Stimulated activated CD4-positive, alpha-beta T cell treated with anti-CD3 and anti-CD28 coated beads, TNF-alpha, amount 100 ng/mL, for 1 hour (primary cell): Measurements from ENCODE around the gene SLC38A2.

ENCODE experiments used
- DNase-seq, 3 donors: peaks; one replicate each; pipeline ENCODE4 v3.0.0-alpha.2; 2020; ENCODE audit warnings: low read depth in 3 of 3, low spot score in 1 of 3

Gene SLC38A2

GRCh38 chr12:46395388-46395787 lies 22.8 kb upstream of the SLC38A2 start:
- no peak for DNase-seq

GRCh38 chr12:46391630-46392029 lies 19.1 kb upstream of the SLC38A2 start:
- DNase-seq = no peak

- DNase-seq = no peak
Measured at GRCh38 chr12:46390881-46391280, 18.3 kb upstream of the SLC38A2 start.

DNA sequence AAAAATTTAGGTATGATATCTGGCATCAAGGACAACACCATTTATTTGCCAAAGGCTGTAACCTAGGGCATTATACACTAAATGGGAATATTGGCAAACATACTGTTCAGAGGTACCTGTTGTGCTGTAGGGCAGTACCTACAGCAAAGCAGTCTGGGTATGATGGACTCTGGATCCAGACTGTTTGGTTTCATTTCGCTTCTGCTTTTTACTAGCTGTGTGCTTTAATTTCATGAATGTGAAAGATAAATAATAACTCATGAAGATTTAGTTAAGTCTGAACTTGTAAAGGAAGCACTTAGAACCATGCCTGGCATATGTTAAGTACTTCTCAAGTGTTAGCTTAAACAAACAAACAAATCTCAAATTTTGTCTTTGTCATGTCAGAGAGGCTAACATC lies 17.7 kb upstream of the SLC38A2 start:
- DNase-seq = no peak

DNA sequence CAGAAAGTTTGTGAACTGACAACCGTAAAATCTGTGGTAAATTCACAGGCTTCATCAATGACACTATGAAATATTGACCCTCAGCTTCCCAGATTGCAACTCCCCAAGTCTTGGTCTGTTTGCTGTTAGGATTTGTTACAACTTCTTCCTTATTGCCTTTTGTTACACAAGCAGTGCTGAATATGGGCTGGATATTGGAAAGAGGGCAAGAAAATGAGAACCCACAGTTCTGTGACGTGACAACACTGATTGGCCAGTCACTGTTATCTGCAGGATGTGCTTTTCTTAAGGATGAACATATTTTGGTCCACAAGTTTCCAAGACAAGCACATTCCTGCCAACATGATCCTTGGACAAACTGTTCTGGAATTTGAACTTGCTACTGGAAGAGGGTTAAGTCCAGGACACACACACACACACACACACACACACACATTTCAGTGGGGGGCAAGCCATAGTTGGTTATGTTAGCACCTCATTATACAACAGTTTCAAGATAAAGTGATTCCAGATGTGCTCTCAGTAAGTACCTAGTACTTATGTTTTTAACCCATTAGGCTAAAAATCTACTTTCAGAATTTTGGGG lies 16.6 kb upstream of the SLC38A2 start:
- DNase-seq = no peak

DNA sequence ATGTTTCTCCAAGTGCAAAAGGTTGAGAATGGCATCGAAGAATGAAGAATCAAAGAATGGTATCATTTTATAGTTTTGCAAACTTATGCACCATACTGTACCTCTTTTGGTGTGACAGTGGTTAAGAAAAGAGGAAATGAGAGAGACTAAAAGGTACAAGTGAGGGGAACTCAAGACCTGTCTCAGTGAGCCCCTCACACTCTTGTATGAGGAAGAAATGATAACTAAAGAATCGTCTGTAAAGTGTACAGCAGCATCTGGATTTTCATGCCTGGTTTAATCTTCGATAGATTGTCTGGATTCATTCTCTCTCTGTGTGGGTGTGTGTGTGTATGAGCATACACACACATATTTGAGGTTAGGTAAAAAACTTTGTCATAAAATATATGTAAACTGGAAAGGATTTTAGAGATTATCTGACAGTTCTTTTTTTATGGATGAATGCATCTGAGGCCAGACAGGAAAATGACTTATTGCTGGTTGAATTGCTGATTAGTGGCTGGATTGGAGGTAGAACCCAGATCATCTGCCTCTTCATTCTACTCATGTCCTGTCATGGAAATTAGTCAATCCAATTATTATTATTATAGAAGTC lies 16.0 kb upstream of the SLC38A2 start:
- DNase-seq = no peak

- DNase-seq = no peak
Measured at GRCh38 chr12:46387670-46388069, 15.1 kb upstream of the SLC38A2 start.

- no peak for DNase-seq
Measured at GRCh38 chr12:46386877-46387629, 14.5 kb upstream of the SLC38A2 start.

- DNase-seq = no peak
Measured at GRCh38 chr12:46386360-46386867, 13.8 kb upstream of the SLC38A2 start.

GRCh38 chr12:46385438-46385837 lies 12.9 kb upstream of the SLC38A2 start:
- DNase-seq = no peak

DNA sequence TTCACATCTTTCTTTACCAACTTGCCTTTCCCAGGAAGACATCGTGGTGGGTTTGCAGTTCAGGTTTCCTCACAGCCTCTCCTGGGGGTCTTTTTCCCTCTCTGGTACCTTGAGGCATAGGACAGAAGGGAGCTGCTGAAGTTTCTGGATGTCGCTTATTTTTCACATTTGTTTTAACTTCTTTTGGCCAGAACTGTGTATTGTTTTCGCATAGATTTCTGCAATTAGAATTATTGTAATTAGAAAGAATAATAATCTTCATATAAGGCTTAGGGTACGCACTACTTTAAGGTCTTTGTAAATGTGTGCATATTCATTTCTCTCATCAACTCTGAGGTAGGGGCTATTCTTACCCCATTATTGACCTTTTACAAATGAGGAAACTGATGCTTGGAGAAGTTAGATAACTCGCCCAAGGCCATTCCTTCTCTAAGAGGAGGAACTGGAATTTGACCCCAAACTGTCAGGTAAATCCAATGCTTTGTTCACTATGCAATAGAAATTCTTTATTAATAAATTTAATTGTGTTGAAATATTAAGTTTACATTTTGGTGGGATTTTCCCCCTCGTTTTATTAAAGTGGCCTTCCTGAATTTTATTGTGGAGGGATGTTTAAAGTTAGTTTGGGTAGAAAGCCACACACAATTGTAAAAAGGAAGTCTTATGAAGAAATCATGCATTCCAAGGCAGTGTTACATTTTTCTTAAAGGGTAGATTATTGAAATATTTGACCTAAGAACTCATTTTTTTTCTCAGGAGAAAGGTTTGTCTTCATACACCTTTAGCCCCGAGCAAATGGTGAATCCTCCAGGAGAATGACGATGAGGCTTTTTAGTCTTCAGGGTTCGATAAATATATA lies 12.1 kb upstream of the SLC38A2 start:
- no peak for DNase-seq

GRCh38 chr12:46383654-46384450 lies 11.3 kb upstream of the SLC38A2 start:
- peak in 2 of 3 donors; percentile 30 to 38 for DNase-seq

DNA sequence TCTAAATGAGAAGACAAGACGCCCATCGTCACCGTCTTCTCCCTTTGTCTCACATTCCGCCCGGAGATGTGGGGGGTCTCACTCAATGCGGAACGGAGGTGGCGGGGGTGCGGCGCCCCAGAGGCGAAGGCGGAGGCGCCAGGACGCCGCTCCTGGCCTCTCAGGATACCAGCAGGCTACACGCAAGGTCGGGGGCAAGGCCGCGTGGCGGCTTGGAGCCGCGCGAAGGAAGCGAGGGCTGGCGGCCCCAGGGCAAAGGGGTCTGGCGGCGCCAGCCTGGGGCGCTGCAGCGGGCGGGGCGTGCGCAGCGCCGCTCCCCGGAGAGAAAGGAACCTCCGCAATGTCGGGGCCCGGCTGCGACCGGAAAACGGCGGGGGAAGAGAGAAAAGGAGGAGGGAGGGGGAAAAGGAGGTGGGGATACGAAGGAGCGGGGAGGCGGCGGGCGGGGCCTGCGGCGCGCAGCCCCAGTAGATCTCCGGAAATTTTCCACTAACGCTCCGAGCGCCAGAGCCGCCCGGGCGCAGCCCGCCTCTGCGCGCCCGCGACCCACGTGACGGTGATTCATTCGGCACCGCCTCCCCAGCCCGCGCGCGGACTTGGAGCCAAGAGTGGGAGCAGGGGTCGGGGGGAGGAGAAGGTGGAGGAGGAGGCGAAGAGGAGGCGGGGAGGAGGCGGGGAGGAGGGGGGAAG lies 10.5 kb upstream of the SLC38A2 start:
- DNase-seq = peak; percentile 79 to 88 (median 86)

- no peak for DNase-seq
Measured at GRCh38 chr12:46382408-46382963, 9.9 kb upstream of the SLC38A2 start.

DNA sequence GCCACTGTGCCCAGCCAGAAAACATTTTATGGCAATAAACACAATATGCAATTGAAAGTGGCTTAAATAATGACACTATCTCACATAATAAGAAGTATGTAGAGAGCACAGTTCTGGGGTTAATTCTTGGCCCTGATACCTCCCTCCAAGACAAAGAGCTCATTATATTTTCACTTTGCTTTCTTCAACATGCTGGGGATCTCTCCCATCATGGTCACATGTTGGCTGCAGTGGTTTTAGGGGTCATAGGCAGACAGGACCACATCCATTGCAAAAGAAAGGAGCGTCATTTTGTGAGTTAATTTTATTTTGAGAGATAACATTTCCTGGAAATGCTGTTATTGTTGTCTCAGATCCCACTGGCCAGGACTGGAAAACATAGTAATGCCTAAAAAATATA lies 8.3 kb upstream of the SLC38A2 start:
- DNase-seq = no peak

- DNase-seq = no peak
Measured at GRCh38 chr12:46380022-46380796, 7.6 kb upstream of the SLC38A2 start.

- no peak for DNase-seq
Measured at GRCh38 chr12:46379352-46379751, 6.8 kb upstream of the SLC38A2 start.

- DNase-seq = no peak
Measured at GRCh38 chr12:46378530-46378929, 6.0 kb upstream of the SLC38A2 start.

DNA sequence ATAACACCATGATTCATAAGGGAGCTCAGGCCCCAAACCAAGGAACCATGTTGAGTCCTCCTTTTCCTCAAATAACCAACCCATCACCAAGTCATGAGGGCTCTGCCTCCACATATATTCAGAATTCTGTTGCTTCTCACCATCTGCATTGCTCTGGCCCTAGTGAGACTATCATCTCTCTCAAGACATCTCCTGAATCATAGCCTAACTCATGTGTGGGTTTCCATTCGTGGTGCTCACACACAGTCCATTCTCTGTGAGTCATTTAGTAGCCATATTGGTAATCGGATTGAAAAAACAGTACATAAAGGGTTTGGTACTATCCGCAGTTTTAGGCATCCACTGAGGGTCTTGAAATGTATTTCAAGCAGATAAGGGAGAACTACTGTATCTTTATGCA lies 5.1 kb upstream of the SLC38A2 start:
- DNase-seq = no peak
